Activated CD8-positive, alpha-beta memory T cell treated with anti-CD3 and anti-CD28 coated beads, Interleukin-2, amount 10 ng/mL, durations not matched to agents 7 days and 5 days (primary cell): ENCODE measurements around the gene TTC38. TPM values are rescaled to one million over a fixed set of nuclear protein-coding genes. Genes with fewer than 3 reads are reported as not detected.

ENCODE experiments used
- ATAC-seq: fragments of 150-1000 bp; cut with Tn5 transposase; one replicate; pipeline ENCODE4 v1.10.0; 2021; ENCODE audit warnings: moderate library complexity
- CTCF ChIA-PET: fragments of 350-600 bp; sonication (Branson Sonifier 250); formaldehyde crosslinking; loops from one replicate; lab custom pipeline; 2021; ENCODE audit warnings: antibody characterized with exemption; lab: Charles Lee
- DNase-seq: peaks from one replicate; pipeline ENCODE4 v3.0.0-alpha.2; 2020
- H3K27ac Mint-ChIP-seq: one replicate; pipeline ENCODE4 v1.8.0; 2021; ENCODE audit warnings: mild to moderate bottlenecking, mixed read lengths
- H3K27me3 Mint-ChIP-seq: one replicate; pipeline ENCODE4 v1.8.0; 2021; ENCODE audit warnings: mixed read lengths
- H3K36me3 Mint-ChIP-seq: one replicate; pipeline ENCODE4 v1.8.0; 2021; ENCODE audit warnings: mild to moderate bottlenecking, mixed read lengths
- H3K4me1 Mint-ChIP-seq: one replicate; pipeline ENCODE4 v1.8.0; 2021; ENCODE audit warnings: mixed read lengths
- H3K4me3 Mint-ChIP-seq: one replicate; pipeline ENCODE4 v1.8.0; 2021; ENCODE audit warnings: mild to moderate bottlenecking, moderate library complexity, mixed read lengths
- H3K9me3 Mint-ChIP-seq: one replicate; pipeline ENCODE4 v1.8.0; 2022; ENCODE audit warnings: low read depth, mixed read lengths
- total RNA-seq, 2 experiments: library from RNA; stranded (reverse); gene quantifications; one replicate each; pipeline ENCODE4 v1.2.3, GENCODE V29; 2021

Gene TTC38
- 10 to 100 TPM; 35.3 to 37.1 TPM for total RNA-seq

GRCh38 chr22:46267431-46268279, at the start of gene TTC38:
TTC38 (plus strand) TSS chr22:46268008; CDS start chr22:46268040, 32 bp downstream.
- peaks cover 30% of the 10 kb centered on the region for H3K27me3 Mint-ChIP-seq
- H3K27ac Mint-ChIP-seq = peak within 1 kb of the TSS; percentile 78
- peaks cover 2% of the 10 kb centered on the region for H3K9me3 Mint-ChIP-seq
- ATAC-seq (peak; percentile 95), DNase-seq (peak; percentile 71)
- H3K4me3 Mint-ChIP-seq = peak within 1 kb of the TSS; percentile 86
- H3K36me3 Mint-ChIP-seq = peaks cover 18% of the 10 kb centered on the region
- H3K4me1 Mint-ChIP-seq = peaks cover 19% of the 10 kb centered on the region
- CTCF ChIA-PET = interaction anchor here (0.9 to 1.9 kb wide), 7 partner anchors 13 to 151 kb away, joined by 3 to 5 read pairs (median 3); partner anchors contain the start of gene CDPF1

DNA sequence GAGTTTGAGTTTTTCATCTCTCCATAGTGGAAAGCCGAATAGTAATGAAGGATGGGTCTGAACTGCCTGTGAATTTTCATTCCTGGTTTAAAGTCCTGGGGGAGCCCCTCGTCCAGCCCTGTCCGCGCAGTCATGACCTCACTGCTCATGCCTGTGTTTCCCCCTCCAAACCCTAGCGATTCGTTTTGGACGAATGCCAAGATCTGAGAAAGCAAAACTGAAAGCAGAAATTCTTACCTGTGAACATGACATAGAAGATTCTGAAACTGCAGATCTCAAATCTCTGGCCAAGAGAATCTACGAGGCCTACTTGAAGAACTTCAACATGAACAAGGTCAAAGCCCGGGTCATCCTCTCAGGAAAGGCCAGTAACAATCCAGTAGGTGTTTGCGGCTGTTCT, 48.2 kb upstream of the TTC38 start:
- DNase-seq (no peak), ATAC-seq (peak; percentile 27)
- Mint-ChIP-seq H3K27ac (peak overlapping the region; percentile 56), H3K9me3 (no peaks in the 10 kb centered on the region), H3K27me3 (no peaks in the 10 kb centered on the region), H3K4me1 (peaks cover 15% of the 10 kb centered on the region), H3K36me3 (peaks cover 35% of the 10 kb centered on the region), H3K4me3 (no peak overlapping the region)
- CTCF ChIA-PET = no interaction called here

DNA sequence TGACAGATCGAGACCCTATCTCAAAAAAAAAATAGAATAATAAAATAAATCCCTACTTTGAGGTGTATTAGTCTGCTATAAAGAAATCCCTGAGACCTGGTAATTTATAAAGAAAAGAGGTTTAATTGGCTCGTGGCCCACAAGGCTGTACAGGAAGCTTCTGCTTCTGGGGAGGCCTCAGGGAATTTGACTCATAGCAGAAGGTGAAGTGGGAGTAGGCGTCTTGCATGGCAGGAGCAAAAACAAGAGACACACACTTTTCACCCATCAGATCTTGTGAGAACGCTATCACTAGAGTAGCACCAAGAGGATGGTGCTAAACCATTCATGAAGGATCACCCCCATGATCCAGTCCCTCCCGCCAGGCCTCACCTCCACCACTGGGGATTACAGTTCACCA, 46.9 kb upstream of the TTC38 start:
- Mint-ChIP-seq H3K9me3 (no peaks in the 10 kb centered on the region), H3K4me3 (no peak overlapping the region), H3K4me1 (peaks cover 15% of the 10 kb centered on the region), H3K27me3 (no peaks in the 10 kb centered on the region), H3K36me3 (peaks cover 31% of the 10 kb centered on the region), H3K27ac (no peak overlapping the region)
- CTCF ChIA-PET = no interaction called here
- DNase-seq (no peak), ATAC-seq (no peak)

GRCh38 chr22:46224044-46224897, 43.5 kb upstream of the TTC38 start:
- DNase-seq (no peak), ATAC-seq (no peak)
- no peaks in the 10 kb centered on the region for H3K27me3 Mint-ChIP-seq
- H3K4me1 Mint-ChIP-seq = peaks cover 12% of the 10 kb centered on the region
- peaks cover 22% of the 10 kb centered on the region for H3K36me3 Mint-ChIP-seq
- H3K4me3 Mint-ChIP-seq = no peak overlapping the region
- no peaks in the 10 kb centered on the region for H3K9me3 Mint-ChIP-seq
- no peak overlapping the region for H3K27ac Mint-ChIP-seq
- CTCF ChIA-PET = no interaction called here

DNA sequence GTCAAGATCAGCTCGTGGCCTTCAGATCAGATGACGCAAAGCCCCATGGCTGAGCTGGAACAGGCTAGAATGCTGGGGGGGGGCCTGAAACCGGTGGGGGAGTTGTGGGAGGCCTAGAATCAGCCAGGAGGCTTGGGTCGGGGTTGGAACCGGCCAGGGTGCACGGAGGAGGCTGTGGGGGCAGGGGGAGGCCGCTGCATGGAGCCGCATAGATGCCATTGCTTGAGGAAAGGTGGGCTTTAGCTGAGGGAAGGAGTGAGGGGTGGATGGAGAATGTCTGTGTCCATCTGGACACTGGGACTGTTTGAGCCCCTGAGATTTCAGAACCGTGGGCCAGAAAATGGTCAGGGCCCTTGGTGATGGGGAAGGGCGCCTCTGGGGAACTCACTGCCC, 42.9 kb upstream of the TTC38 start:
- Mint-ChIP-seq H3K36me3 (peaks cover 16% of the 10 kb centered on the region), H3K27ac (no peak overlapping the region), H3K4me1 (peaks cover 6% of the 10 kb centered on the region), H3K4me3 (no peak overlapping the region), H3K9me3 (no peaks in the 10 kb centered on the region), H3K27me3 (no peaks in the 10 kb centered on the region)
- DNase-seq = no peak
- CTCF ChIA-PET = no interaction called here
- ATAC-seq = no peak

DNA sequence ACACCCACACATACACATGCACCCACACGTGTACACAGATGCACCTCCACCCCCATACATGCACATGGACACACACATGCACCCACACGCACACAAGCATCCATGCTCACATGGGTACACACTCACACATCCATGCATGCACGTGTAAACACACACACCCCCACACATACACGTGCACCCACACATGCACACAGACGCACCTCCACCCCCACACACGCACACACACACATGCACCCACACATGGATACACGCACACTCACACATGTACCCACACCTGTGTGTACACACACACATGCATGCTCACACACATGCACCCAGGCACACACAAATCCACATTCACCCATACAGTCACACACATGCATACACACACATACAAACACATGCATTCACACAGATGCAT, 42.2 kb upstream of the TTC38 start:
- Mint-ChIP-seq H3K9me3 (no peaks in the 10 kb centered on the region), H3K4me1 (peaks cover 3% of the 10 kb centered on the region), H3K27ac (no peak overlapping the region), H3K4me3 (no peak overlapping the region), H3K36me3 (peaks cover 11% of the 10 kb centered on the region), H3K27me3 (no peaks in the 10 kb centered on the region)
- no peak for ATAC-seq
- no peak for DNase-seq
- CTCF ChIA-PET = no interaction called here

- H3K4me1 Mint-ChIP-seq = no peaks in the 10 kb centered on the region
- H3K36me3 Mint-ChIP-seq = peaks cover 6% of the 10 kb centered on the region
- no peaks in the 10 kb centered on the region for H3K27me3 Mint-ChIP-seq
- ATAC-seq (no peak), DNase-seq (no peak)
- H3K4me3 Mint-ChIP-seq = no peak overlapping the region
- CTCF ChIA-PET = no interaction called here
- no peaks in the 10 kb centered on the region for H3K9me3 Mint-ChIP-seq
- H3K27ac Mint-ChIP-seq = no peak overlapping the region
Measured at GRCh38 chr22:46226577-46226976, 41.2 kb upstream of the TTC38 start.

GRCh38 chr22:46229701-46230100, 38.1 kb upstream of the TTC38 start:
- ATAC-seq = no peak
- no peak for DNase-seq
- Mint-ChIP-seq H3K36me3 (peaks cover 6% of the 10 kb centered on the region), H3K27ac (no peak overlapping the region), H3K4me3 (no peak overlapping the region), H3K27me3 (no peaks in the 10 kb centered on the region), H3K9me3 (no peaks in the 10 kb centered on the region), H3K4me1 (no peaks in the 10 kb centered on the region)
- CTCF ChIA-PET = interaction anchor here (1.2 kb wide), 1 partner anchor 9 kb away, joined by 4 read pairs; no protein-coding TSS in a partner anchor

DNA sequence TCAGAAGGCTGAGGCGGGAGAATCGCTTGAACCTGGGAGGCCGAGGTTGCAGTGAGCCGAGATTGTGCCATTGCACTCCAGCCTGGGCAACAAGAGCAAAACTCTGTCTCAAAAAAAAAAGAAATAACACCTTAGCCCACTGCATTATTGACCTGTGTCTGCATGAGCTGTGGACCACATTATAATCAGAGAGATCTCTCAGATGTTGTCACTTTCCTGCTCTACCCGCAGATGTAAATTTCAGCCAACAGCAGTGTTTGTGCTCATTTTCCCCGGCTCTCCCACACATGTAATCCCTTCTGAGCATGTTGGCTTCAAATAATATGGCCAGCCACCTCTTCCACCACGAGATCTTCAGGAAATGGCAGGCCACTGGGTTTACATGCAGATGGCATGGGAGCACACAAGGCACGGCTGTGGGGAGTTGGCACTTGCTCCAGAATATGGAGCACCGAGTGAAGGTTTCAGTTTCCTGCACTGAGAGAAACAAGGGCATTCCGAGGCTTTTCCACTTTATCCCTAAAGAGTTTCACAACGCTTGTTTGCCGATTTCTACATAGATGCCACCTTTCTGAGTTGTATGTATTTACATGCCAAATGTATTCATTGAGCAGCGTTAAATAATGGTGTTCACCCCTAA, 37.4 kb upstream of the TTC38 start:
- no peak for ATAC-seq
- Mint-ChIP-seq H3K27ac (no peak overlapping the region), H3K4me3 (no peak overlapping the region), H3K4me1 (no peaks in the 10 kb centered on the region), H3K36me3 (peaks cover 6% of the 10 kb centered on the region), H3K27me3 (no peaks in the 10 kb centered on the region), H3K9me3 (no peaks in the 10 kb centered on the region)
- DNase-seq = no peak
- CTCF ChIA-PET = interaction anchor here (1.2 kb wide), 1 partner anchor 9 kb away, joined by 4 read pairs; no protein-coding TSS in a partner anchor

DNA sequence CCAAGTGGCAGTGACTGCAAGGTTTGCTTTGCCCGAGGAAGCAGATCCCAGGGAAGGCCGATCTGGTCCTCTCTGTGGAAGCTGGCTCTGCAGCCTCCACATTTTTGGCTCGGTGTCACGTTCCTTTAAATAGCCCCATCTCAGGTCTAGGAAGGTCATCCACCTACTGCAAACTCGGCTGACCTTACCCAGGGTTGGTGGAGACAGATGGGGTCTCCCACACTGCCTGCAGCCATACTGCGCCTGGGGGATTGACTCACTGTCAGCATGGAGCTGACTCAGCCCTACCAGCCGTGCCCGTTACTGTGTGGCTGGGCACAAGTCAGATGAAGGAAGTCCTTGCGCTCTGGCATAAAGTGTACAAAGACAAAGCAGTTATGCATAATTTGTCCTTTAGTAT, 34.6 kb upstream of the TTC38 start:
- ATAC-seq (no peak), DNase-seq (no peak)
- no peaks in the 10 kb centered on the region for H3K27me3 Mint-ChIP-seq
- CTCF ChIA-PET = no interaction called here
- no peak overlapping the region for H3K4me3 Mint-ChIP-seq
- H3K27ac Mint-ChIP-seq = no peak overlapping the region
- no peaks in the 10 kb centered on the region for H3K9me3 Mint-ChIP-seq
- H3K36me3 Mint-ChIP-seq = peaks cover 15% of the 10 kb centered on the region
- H3K4me1 Mint-ChIP-seq = no peaks in the 10 kb centered on the region

GRCh38 chr22:46234969-46235368, 32.8 kb upstream of the TTC38 start:
- CTCF ChIA-PET = no interaction called here
- H3K27me3 Mint-ChIP-seq = no peaks in the 10 kb centered on the region
- peaks cover 24% of the 10 kb centered on the region for H3K36me3 Mint-ChIP-seq
- ATAC-seq (no peak), DNase-seq (no peak)
- peaks cover 12% of the 10 kb centered on the region for H3K4me1 Mint-ChIP-seq
- H3K4me3 Mint-ChIP-seq = no peak overlapping the region
- H3K27ac Mint-ChIP-seq = no peak overlapping the region
- no peaks in the 10 kb centered on the region for H3K9me3 Mint-ChIP-seq

DNA sequence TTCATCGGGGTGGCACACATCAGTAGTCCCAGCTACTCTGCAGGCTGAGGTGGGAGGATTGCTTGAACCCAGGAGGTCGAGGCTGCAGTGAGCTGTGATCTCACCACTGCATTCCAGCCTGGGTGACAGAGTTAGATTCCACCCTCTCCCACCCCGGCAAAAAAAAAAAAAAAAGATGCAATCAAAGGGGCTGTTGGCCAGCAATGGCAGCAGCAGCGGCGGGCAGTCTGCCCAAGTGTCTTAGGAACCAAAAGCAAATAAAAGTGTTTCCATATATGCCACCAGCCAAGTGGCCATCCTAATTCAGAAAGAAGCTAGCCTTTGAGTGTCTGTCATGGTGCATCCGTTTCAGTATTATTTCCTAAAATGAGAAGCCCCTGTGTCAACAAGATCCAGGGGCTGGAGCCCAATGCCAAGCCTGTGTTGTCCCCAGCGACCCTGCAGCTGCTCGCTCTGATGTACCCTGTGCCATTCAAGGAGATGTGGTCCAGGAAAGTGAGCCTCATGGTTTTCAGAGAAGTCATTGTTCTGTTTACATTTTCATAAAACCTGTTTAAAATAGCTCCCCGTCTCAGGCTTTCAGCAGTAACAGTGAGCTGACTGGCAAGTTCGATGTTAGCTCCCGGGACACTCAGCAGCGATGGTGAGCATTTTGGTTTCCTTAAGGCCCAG, 30.2 kb upstream of the TTC38 start:
- H3K27me3 Mint-ChIP-seq = no peaks in the 10 kb centered on the region
- H3K4me3 Mint-ChIP-seq = no peak overlapping the region
- no peak for DNase-seq
- H3K27ac Mint-ChIP-seq = no peak overlapping the region
- H3K36me3 Mint-ChIP-seq = peaks cover 25% of the 10 kb centered on the region
- H3K4me1 Mint-ChIP-seq = peaks cover 26% of the 10 kb centered on the region
- CTCF ChIA-PET = interaction anchor here (0.6 kb wide), 1 partner anchor 130 kb away, joined by 3 read pairs; no protein-coding TSS in a partner anchor
- ATAC-seq = no peak
- no peaks in the 10 kb centered on the region for H3K9me3 Mint-ChIP-seq

DNA sequence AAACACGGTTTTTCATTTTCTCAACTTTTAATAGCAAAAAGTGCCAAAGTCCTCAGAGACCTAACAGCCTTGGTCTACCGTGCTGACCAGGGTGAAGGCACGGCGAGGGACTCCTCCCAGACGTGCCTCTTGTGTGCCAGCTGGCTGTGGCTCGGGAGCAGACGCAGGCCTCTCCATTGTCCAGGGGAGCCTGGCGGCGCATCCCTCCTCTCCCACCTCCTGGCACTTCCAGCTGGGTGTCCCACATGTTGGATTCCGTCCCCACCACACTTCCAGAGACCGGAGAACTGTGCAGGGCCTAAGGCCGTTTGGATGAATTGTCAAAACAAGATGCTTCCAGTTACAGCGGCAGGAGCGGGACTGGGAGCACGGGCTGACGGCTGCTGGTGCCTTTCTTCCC, 29.3 kb upstream of the TTC38 start:
- Mint-ChIP-seq H3K36me3 (peaks cover 25% of the 10 kb centered on the region), H3K4me3 (no peak overlapping the region)

More for the DNA sequence above, 29.3 kb upstream of the TTC38 start:
- ATAC-seq (no peak), DNase-seq (no peak)
- peaks cover 26% of the 10 kb centered on the region for H3K4me1 Mint-ChIP-seq
- no peaks in the 10 kb centered on the region for H3K9me3 Mint-ChIP-seq
- CTCF ChIA-PET = interaction anchor here (1.2 to 1.6 kb wide), 2 partner anchors 9 to 58 kb away, joined by 3 to 4 read pairs; partner anchors contain the start of gene GTSE1
- H3K27me3 Mint-ChIP-seq = no peaks in the 10 kb centered on the region
- no peak overlapping the region for H3K27ac Mint-ChIP-seq
